Measurements from ENCODE around the gene CLTRN. TPM values are rescaled to one million over a fixed set of nuclear protein-coding genes. Genes with fewer than 3 reads are reported as not detected.
"Not testable (repeated sequence)": the region's sequence is repeated elsewhere in the genome, so short reads cannot be mapped to it uniquely, and the experiment has no call there.

CLTRN gene
- total RNA-seq, result 0.20 and 0.24 TPM in 2 replicates

GRCh38 chrX:15664487-15665444, at the start of gene CLTRN:
Gene CLTRN, minus strand, starts transcription at chrX:15664805. Its CDS starts 30 bp downstream, at chrX:15664775.
- H3K4me1 Mint-ChIP-seq, result no peaks in the 10 kb centered on the region
- DNase-seq (no peak), ATAC-seq (ENCODE audit: low read depth) (no peak)
- no peaks in the 10 kb centered on the region for H3K36me3 Mint-ChIP-seq (ENCODE audit: low read depth)
- no peak within 1 kb of the TSS for H3K4me3 Mint-ChIP-seq
- H3K9me3 Mint-ChIP-seq, result no peaks in the 10 kb centered on the region
- POLR2A ChIA-PET, result no interaction called here
- peaks cover 16% of the 10 kb centered on the region for H3K27me3 Mint-ChIP-seq
- H3K27ac Mint-ChIP-seq, result no peak within 1 kb of the TSS
- CTCF ChIA-PET, result no interaction called here
- intact Hi-C loops (cut with micrococcal nuclease), result no loop called here
- TF ChIP-seq CTCF (IDR thresholded peaks at IDR 0.05), result no peak

GRCh38 chrX:15704273-15704672, 39.7 kb upstream of the CLTRN start:
- H3K4me1 Mint-ChIP-seq; H3K9me3 Mint-ChIP-seq; intact Hi-C loops (cut with micrococcal nuclease); POLR2A ChIA-PET; H3K27me3 Mint-ChIP-seq; ATAC-seq (ENCODE audit: low read depth); H3K4me3 Mint-ChIP-seq; CTCF ChIA-PET; DNase-seq; H3K27ac Mint-ChIP-seq: not testable (repeated sequence)
- H3K36me3 Mint-ChIP-seq (ENCODE audit: low read depth), result peaks cover 11% of the 10 kb centered on the region

- POLR2A ChIA-PET; H3K27ac Mint-ChIP-seq; H3K4me3 Mint-ChIP-seq; ATAC-seq (ENCODE audit: low read depth); H3K9me3 Mint-ChIP-seq; DNase-seq; H3K27me3 Mint-ChIP-seq; H3K4me1 Mint-ChIP-seq; intact Hi-C loops (cut with micrococcal nuclease); CTCF ChIA-PET: not testable (repeated sequence)
- peaks cover 11% of the 10 kb centered on the region for H3K36me3 Mint-ChIP-seq (ENCODE audit: low read depth)
Measured at GRCh38 chrX:15703809-15704208, 39.2 kb upstream of the CLTRN start.

- TF ChIP-seq CTCF (IDR thresholded peaks at IDR 0.05), result no peak
- POLR2A ChIA-PET, result no interaction called here
- intact Hi-C loops (cut with micrococcal nuclease), result no loop called here
- ATAC-seq (ENCODE audit: low read depth) (no peak), DNase-seq (no peak)
- Mint-ChIP-seq H3K4me1 (no peaks in the 10 kb centered on the region), H3K27me3 (no peaks in the 10 kb centered on the region), H3K4me3 (no peak overlapping the region), H3K36me3 (ENCODE audit: low read depth) (peaks cover 14% of the 10 kb centered on the region), H3K27ac (no peak overlapping the region), H3K9me3 (no peaks in the 10 kb centered on the region)
- CTCF ChIA-PET, result no interaction called here
Measured at GRCh38 chrX:15702488-15703371, 38.1 kb upstream of the CLTRN start.

GRCh38 chrX:15696516-15696915, 31.9 kb upstream of the CLTRN start:
- DNase-seq (no peak), ATAC-seq (ENCODE audit: low read depth) (no peak)
- intact Hi-C loops (cut with micrococcal nuclease), result no loop called here
- no peak overlapping the region for H3K27ac Mint-ChIP-seq
- H3K4me3 Mint-ChIP-seq, result no peak overlapping the region
- no peaks in the 10 kb centered on the region for H3K4me1 Mint-ChIP-seq
- no peak for TF ChIP-seq CTCF (IDR thresholded peaks at IDR 0.05)
- H3K36me3 Mint-ChIP-seq (ENCODE audit: low read depth), result peaks cover 39% of the 10 kb centered on the region
- H3K9me3 Mint-ChIP-seq, result no peaks in the 10 kb centered on the region
- ChIA-PET CTCF (no interaction called here), POLR2A (no interaction called here)
- no peaks in the 10 kb centered on the region for H3K27me3 Mint-ChIP-seq

GRCh38 chrX:15694941-15695451, 30.4 kb upstream of the CLTRN start:
- ATAC-seq (ENCODE audit: low read depth), result no peak
- TF ChIP-seq CTCF (IDR thresholded peaks at IDR 0.05), result no peak
- CTCF ChIA-PET, result no interaction called here

More at GRCh38 chrX:15694941-15695451, 30.4 kb upstream of the CLTRN start:
- Mint-ChIP-seq H3K36me3 (ENCODE audit: low read depth) (peaks cover 42% of the 10 kb centered on the region), H3K4me3 (no peak overlapping the region), H3K4me1 (no peaks in the 10 kb centered on the region), H3K27me3 (no peaks in the 10 kb centered on the region), H3K9me3 (no peaks in the 10 kb centered on the region), H3K27ac (no peak overlapping the region)
- POLR2A ChIA-PET, result no interaction called here
- intact Hi-C loops (cut with micrococcal nuclease), result no loop called here
- no peak for DNase-seq

All from activated B cell treated with CpG ODN at 0.5 μM for 24 hours (primary cell).